ENCODE measurements around the gene CENPT.

CENPT gene

GRCh38 chr16:67845291-67846062 is 2.0 kb downstream of the CENPT start:
- TF ChIP-seq SUZ12 (IDR thresholded peaks at IDR 0.05; ENCODE audit: extremely low read depth, insufficient read depth, insufficient read length) (no peak), ZNF274 (IDR thresholded peaks at IDR 0.05; ENCODE audit: low read depth, low read length) (no peak), YY1 (IDR thresholded peaks at IDR 0.05; ENCODE audit: insufficient read depth, insufficient read length) (no peak)
- Histone ChIP-seq H3K27me3 (ENCODE audit: insufficient read depth, insufficient read length) (no peaks in the 10 kb centered on the region), H3K4me3 (ENCODE audit: insufficient read length, low read depth) (peak overlapping the region; percentile 94), H3K4me1 (ENCODE audit: insufficient read depth, insufficient read length) (peaks cover 8% of the 10 kb centered on the region), H3K9ac (ENCODE audit: insufficient read length, low read depth) (peak overlapping the region; percentile 95), H3K9me3 (ENCODE audit: insufficient read depth, low read length) (no peaks in the 10 kb centered on the region), H3K36me3 (ENCODE audit: insufficient read depth, insufficient read length, low read length) (peaks cover 51% of the 10 kb centered on the region)
- DNase-seq (ENCODE audit: low read depth, low spot score), result no peak

GRCh38 chr16:67844497-67844896 is 3.0 kb downstream of the CENPT start:
- no peaks in the 10 kb centered on the region for H3K9me3 ChIP-seq (ENCODE audit: insufficient read depth, low read length)
- no peak for TF ChIP-seq YY1 (IDR thresholded peaks at IDR 0.05; ENCODE audit: insufficient read depth, insufficient read length)
- no peak for TF ChIP-seq ZNF274 (IDR thresholded peaks at IDR 0.05; ENCODE audit: low read depth, low read length)
- no peak for TF ChIP-seq SUZ12 (IDR thresholded peaks at IDR 0.05; ENCODE audit: extremely low read depth, insufficient read depth, insufficient read length)
- H3K9ac ChIP-seq (ENCODE audit: insufficient read length, low read depth), result peak overlapping the region; percentile 23

GRCh38 chr16:67843343-67843765 is 4.1 kb downstream of the CENPT start:
- Histone ChIP-seq H3K4me1 (ENCODE audit: insufficient read depth, insufficient read length) (peaks cover 4% of the 10 kb centered on the region), H3K4me3 (ENCODE audit: insufficient read length, low read depth) (peak overlapping the region; percentile 95)
- no peak for DNase-seq (ENCODE audit: low read depth, low spot score)

More at GRCh38 chr16:67844497-67844896, 3.0 kb downstream of the CENPT start:
- Histone ChIP-seq H3K4me3 (ENCODE audit: insufficient read length, low read depth) (no peak overlapping the region), H3K27me3 (ENCODE audit: insufficient read depth, insufficient read length) (no peaks in the 10 kb centered on the region), H3K4me1 (ENCODE audit: insufficient read depth, insufficient read length) (peaks cover 8% of the 10 kb centered on the region), H3K36me3 (ENCODE audit: insufficient read depth, insufficient read length, low read length) (peaks cover 44% of the 10 kb centered on the region)
- no peak for DNase-seq (ENCODE audit: low read depth, low spot score)

GRCh38 chr16:67842509-67843342 is 4.8 kb downstream of the CENPT start:
- DNase-seq (ENCODE audit: low read depth, low spot score), result no peak
- no peak for TF ChIP-seq ZNF274 (IDR thresholded peaks at IDR 0.05; ENCODE audit: low read depth, low read length)
- TF ChIP-seq YY1 (IDR thresholded peaks at IDR 0.05; ENCODE audit: insufficient read depth, insufficient read length), result no peak
- no peak for TF ChIP-seq SUZ12 (IDR thresholded peaks at IDR 0.05; ENCODE audit: extremely low read depth, insufficient read depth, insufficient read length)
- no peaks in the 10 kb centered on the region for H3K27me3 ChIP-seq (ENCODE audit: insufficient read depth, insufficient read length)
- H3K9me3 ChIP-seq (ENCODE audit: insufficient read depth, low read length), result no peaks in the 10 kb centered on the region
- H3K36me3 ChIP-seq (ENCODE audit: insufficient read depth, insufficient read length, low read length), result peaks cover 30% of the 10 kb centered on the region
- peak overlapping the region; percentile 95 for H3K4me3 ChIP-seq (ENCODE audit: insufficient read length, low read depth)
- peak overlapping the region; percentile 98 for H3K9ac ChIP-seq (ENCODE audit: insufficient read length, low read depth)
- H3K4me1 ChIP-seq (ENCODE audit: insufficient read depth, insufficient read length), result peaks cover 4% of the 10 kb centered on the region

More at GRCh38 chr16:67843343-67843765, 4.1 kb downstream of the CENPT start:
- H3K9me3 ChIP-seq (ENCODE audit: insufficient read depth, low read length), result no peaks in the 10 kb centered on the region
- no peaks in the 10 kb centered on the region for H3K27me3 ChIP-seq (ENCODE audit: insufficient read depth, insufficient read length)
- TF ChIP-seq ZNF274 (IDR thresholded peaks at IDR 0.05; ENCODE audit: low read depth, low read length) (no peak), YY1 (IDR thresholded peaks at IDR 0.05; ENCODE audit: insufficient read depth, insufficient read length) (no peak), SUZ12 (IDR thresholded peaks at IDR 0.05; ENCODE audit: extremely low read depth, insufficient read depth, insufficient read length) (no peak)
- H3K9ac ChIP-seq (ENCODE audit: insufficient read length, low read depth), result peak overlapping the region; percentile 98
- H3K36me3 ChIP-seq (ENCODE audit: insufficient read depth, insufficient read length, low read length), result peaks cover 36% of the 10 kb centered on the region

GRCh38 chr16:67841816-67842508 is 5.5 kb downstream of the CENPT start, which contains the start of gene THAP11:
TSS of gene THAP11 (plus strand) at chr16:67842320. CDS start at chr16:67842555, 235 bp downstream.
- H3K27me3 ChIP-seq (ENCODE audit: insufficient read depth, insufficient read length), result no peaks in the 10 kb centered on the region
- H3K4me1 ChIP-seq (ENCODE audit: insufficient read depth, insufficient read length), result peaks cover 4% of the 10 kb centered on the region
- H3K9me3 ChIP-seq (ENCODE audit: insufficient read depth, low read length), result no peaks in the 10 kb centered on the region
- TF ChIP-seq SUZ12 (IDR thresholded peaks at IDR 0.05; ENCODE audit: extremely low read depth, insufficient read depth, insufficient read length) (no peak), YY1 (IDR thresholded peaks at IDR 0.05; ENCODE audit: insufficient read depth, insufficient read length) (no peak), ZNF274 (IDR thresholded peaks at IDR 0.05; ENCODE audit: low read depth, low read length) (no peak)
- DNase-seq (ENCODE audit: low read depth, low spot score), result peak; percentile 98
- peaks cover 30% of the 10 kb centered on the region for H3K36me3 ChIP-seq (ENCODE audit: insufficient read depth, insufficient read length, low read length)
- peak within 1 kb of the TSS; percentile 95 for H3K4me3 ChIP-seq (ENCODE audit: insufficient read length, low read depth)
- peak within 1 kb of the TSS; percentile 98 for H3K9ac ChIP-seq (ENCODE audit: insufficient read length, low read depth)

DNA sequence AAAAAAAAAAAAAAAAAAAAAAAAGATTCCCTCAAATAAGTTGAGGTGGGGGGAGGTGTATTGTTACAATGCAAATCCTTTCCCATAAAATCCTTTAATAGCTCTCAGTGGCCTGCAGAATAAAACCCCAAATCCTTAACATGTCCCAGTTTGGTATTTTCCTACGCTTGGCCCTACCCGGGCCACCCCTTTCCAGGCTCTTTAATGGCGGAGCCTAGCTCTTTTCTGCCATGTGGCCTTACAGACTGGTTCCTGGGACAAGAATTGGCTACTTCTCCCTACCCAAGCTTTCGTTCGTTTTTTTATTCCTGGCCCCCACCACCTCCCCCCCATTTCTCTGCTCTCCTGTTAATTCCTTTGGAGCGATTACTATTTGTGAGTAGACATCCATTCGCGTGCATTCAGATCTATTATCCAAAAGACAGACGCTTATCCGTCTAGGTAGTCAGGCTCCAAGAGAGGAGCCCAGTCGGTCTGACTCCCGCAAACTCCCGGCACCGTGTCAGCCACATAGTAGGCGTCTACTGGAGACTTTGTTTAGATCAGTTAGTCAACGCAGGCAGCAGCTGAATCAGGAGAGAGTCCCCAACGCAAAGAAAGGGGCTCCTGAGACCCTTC is 6.2 kb downstream of the CENPT start:
- TF ChIP-seq YY1 (IDR thresholded peaks at IDR 0.05; ENCODE audit: insufficient read depth, insufficient read length), result no peak
- no peak for TF ChIP-seq SUZ12 (IDR thresholded peaks at IDR 0.05; ENCODE audit: extremely low read depth, insufficient read depth, insufficient read length)
- TF ChIP-seq ZNF274 (IDR thresholded peaks at IDR 0.05; ENCODE audit: low read depth, low read length), result no peak
- no peak for DNase-seq (ENCODE audit: low read depth, low spot score)
- Histone ChIP-seq H3K9me3 (ENCODE audit: insufficient read depth, low read length) (no peaks in the 10 kb centered on the region), H3K36me3 (ENCODE audit: insufficient read depth, insufficient read length, low read length) (peaks cover 30% of the 10 kb centered on the region), H3K4me1 (ENCODE audit: insufficient read depth, insufficient read length) (peaks cover 4% of the 10 kb centered on the region), H3K4me3 (ENCODE audit: insufficient read length, low read depth) (peak overlapping the region; percentile 95), H3K27me3 (ENCODE audit: insufficient read depth, insufficient read length) (no peaks in the 10 kb centered on the region), H3K9ac (ENCODE audit: insufficient read length, low read depth) (peak overlapping the region; percentile 98)
